IPS DF 4.7 (cell line): ENCODE measurements around the gene AQP3.
"Not testable (repeated sequence)": the region's sequence is repeated elsewhere in the genome, so short reads cannot be mapped to it uniquely, and the experiment has no call there.

Experiments
- DNase-seq: peaks from one replicate; pipeline ENCODE4 v3.0.0-alpha.2; 2013; ENCODE audit warnings: low spot score; ENCODE audit errors: extremely low read depth

Gene AQP3

DNA sequence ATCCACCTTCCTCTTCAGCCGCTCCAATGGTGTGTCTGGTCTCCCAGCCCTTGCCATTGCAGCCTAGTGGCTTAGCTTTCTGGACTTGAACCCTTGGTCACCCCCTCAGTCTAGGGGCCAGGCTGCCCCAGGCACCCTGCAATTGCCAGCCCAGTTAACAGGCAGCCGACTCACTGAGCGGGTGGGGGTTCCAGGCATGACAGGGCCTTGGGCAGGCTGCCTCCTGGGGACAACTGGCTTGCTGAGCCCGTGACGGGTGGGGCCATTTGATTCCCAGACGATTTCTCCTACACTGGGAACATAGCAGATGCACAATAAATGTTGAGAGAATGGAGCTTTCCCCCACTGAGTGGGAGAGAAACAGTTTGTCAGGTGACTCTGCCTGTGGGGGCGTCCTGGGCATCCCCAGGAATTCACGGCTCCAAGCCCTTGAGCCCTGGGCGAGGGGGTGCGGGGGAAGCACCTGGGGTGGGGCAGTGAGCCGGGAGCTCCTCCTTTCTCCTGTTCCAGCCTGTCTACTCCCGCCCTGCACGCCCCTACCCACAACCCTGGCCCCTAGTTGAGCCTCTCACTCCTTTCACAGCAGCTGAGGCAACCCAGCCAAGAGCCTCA, 32.4 kb downstream of the AQP3 start:
- DNase-seq, result no peak

GRCh38 chr9:33414268-33414667, 33.1 kb downstream of the AQP3 start:
- DNase-seq, result no peak

DNA sequence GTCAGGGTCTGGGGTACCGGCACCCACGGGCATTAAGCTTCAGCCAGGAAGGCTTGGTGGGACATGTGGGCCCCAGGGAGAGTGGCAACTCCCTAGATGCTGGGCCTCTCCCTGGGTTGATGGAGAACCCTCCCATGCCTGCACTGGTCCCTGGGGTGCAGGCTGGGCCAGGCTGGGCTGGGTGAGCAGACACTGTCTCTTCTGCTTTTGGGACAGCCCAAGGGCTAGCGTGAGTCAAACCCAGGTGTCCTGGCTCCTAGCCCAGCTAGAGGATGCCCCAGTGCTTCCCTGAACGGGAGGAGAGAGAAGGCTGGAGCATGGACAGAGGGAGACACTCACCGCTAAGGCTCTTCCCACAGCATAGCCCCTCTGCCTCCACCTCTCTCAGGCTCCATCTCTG, 39.3 kb downstream of the AQP3 start:
- no peak for DNase-seq

- DNase-seq, result no peak
Measured at GRCh38 chr9:33407061-33407460, 40.3 kb downstream of the AQP3 start.

DNA sequence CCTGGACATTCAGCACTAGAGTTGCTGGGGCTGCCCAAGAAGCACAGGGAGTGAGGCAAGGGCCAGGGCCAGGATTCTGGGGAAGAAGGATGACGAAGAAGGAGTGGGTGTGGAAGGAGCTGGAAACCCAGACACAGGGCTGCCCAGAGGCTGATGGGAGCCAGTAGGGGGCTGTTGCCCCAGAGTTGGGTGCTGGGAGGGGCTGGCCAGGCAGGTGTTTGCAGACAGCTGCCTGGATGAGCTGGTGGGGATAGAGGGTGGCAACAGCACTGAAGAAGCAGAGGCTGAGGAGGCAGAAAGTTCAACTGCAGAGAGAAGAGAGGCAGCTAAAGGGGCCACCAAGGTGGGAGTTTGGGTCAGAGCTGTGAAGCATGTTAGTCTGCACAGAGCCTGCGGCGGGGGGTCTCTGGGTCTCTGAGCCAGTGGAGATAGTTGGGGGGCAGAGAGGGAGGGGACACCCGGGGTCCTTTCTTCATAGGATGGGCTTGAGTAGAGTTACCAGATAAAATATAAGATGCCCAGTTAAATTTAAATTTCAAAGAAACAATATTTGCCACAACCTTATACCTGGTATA, 42.5 kb downstream of the AQP3 start:
- no peak for DNase-seq

DNA sequence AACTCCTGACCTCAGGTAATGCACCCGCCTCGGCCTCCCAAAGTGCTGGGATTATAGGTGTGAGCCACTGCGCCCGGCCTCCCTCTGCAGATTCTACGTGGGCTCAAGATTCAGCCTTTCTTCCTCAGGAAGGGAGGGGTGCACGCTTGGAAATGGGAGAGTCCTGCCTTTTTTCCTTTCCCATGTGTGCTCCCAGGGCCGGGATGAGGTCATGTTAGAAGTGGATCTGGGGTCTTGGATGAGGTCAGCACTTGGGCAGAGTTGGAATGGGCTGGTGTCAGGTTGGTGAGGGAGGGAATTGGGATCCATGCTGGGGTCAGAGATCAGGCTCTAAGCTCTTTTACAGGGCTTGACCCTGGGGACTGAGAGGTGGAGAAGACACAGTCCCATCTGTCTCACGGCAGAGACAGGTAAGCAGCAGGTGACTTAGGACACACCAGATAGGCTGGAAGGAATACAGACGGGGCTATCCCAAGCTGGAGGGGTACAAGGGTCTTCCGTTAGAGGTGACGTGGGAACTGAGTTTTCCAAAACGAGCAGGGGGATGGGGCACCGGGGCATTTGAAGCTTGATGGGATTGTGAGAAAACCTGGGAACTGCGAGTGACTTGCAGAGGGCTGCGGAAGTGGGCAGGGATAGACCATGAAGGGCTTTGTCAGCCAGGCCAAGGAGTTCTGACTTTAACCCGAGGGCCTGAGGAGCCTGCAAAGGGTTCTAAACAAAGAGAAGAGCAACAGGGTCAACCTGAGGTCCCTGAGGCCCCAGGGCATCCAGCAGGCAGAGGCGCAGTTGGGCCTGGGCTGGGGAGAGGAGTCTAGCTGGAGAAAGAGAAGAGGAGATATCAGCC, 43.2 kb downstream of the AQP3 start:
- DNase-seq, result no peak

DNA sequence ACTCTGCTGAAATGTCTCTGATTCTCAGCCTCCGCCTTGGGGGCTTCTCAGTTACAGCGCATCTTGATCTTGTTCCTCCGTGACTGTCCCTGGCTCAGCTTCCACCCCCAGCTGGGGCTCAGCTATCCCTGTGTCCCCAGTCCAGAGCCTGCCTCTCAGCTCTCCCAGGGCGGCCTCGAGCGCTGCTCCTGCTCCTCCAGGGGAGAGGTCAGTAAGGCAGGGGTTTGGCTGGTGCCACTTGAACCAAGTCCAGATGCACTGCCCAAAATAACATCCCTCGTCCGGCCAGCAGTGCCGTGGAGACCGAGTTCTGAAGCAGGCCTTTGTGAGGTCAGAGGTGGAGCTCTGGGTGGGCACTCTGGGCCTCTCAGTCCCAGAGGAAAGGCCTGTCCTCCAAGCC, 45.0 kb downstream of the AQP3 start, which contains the start of gene AQP7:
Gene AQP7 (minus strand): TSS at position 198 of the 400 bp plus-strand sequence. CDS start 1,306 bp downstream, outside the sequence.
- DNase-seq, result not testable (repeated sequence)

GRCh38 chr9:33401809-33402208, 45.6 kb downstream of the AQP3 start:
- not testable (repeated sequence) for DNase-seq

DNA sequence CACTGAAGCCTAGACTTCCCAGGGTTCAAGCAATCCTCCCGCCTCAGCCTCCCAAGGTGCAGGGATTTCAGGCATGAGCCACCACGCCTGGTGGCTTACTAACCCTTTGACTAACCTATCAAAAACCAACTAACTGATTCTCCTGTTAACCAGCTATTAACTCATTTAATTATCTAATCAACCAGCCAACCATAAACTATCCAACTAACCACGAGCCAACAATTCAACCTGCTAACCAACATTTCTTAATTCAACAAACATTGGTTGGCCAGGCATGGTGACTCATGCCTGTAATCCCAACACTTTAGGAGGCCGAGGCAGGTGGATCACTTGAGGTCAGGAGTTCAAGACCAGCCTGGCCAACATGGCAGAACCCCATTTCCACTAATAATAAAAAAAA, 48.3 kb downstream of the AQP3 start:
- DNase-seq, result not testable (repeated sequence)

DNA sequence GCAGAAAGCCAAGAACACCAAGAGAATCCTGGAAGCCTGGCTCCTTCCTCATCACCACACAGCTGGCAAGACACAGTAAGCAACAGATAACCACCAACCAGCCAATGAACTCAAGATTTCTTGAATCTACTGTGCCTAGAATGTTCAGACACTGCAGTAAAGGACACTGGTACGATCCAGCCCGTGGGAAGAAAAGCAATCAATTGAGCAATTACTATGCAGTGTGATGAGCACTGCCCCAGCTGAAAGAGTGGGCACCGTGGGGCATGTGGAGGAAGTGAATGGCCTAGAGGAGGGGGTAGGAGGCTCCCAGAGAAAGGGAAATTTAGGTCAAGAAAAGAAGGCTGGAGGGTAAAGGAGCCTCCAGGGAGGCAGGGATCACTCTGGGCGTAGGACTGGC, 49.6 kb downstream of the AQP3 start:
- not testable (repeated sequence) for DNase-seq

- DNase-seq, result not testable (repeated sequence)
Measured at GRCh38 chr9:33395159-33395879, 52.1 kb downstream of the AQP3 start.

DNA sequence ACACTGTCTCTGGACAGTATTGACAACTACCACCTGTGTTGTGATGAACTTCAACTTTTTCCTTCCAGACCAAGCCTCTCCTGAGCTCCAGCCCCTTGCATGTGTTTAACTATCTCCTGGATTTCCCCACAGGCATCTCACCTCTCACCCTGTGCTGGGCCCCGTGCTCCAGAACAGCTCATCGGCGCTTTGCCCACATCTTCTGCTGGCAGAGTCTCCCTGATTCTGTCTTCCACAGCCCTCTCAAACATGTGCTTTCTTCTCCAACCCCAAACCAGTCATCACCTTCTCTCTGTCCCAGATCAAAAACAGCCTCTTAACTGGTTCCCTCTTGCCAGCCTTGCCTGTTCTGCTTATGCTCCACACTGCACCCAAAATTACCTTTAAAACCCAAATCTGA, 53.4 kb downstream of the AQP3 start:
- DNase-seq, result not testable (repeated sequence)

DNA sequence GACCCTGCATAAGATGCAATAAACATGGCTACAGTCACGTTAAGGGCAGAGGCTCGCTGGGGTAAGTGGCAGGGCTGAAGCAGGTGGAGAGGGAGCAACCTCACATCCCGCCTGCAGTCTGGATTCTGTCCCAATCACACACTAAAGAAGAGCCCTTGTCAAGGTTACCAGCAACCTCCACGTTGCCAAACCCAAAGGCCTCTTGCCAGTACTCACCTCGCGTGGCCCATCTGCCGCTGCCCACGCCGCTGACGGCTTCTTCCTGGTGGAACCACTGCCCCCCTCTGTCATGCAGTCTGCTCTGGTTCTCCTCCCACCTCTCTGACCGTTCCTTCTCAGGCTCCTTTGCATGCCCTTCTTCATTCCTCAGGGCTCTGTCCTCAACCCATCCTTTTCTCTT, 53.8 kb downstream of the AQP3 start:
- no peak for DNase-seq

GRCh38 chr9:33392591-33393021, 54.8 kb downstream of the AQP3 start:
- not testable (repeated sequence) for DNase-seq
